HUDEP-2 (cell line): Measurements from ENCODE around the gene CDK15.

Experiments used
- DNase-seq, 76 experiments: peaks; one replicate each; lab custom pipeline; 2025; ENCODE audit not compliant: unreplicated experiment in 76 of 76; lab: John Stamatoyannopoulos, UW

Gene CDK15

GRCh38 chr2:201859949-201860348, 53.6 kb downstream of the CDK15 start:
- DNase-seq: no peak

DNA sequence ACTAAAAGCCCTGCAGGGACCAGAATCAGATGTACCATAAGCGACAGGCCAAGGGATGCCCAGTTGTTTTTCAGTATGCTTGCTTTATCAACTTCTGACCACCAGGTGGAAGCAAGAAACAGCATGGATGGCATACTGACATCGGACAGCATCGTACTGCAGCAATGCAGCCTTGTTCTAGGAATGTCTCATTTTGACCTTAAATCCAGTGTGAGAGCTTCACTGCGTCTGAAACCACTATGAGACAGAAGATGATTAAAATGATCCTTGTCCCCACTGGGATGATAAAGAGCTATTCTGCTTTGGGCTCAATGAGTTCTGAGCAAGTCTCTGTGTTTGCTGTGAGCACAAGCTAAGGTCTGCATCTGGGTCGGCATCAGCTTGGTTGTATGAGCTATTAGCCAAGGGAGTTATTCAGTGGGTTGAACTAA, 54.3 kb downstream of the CDK15 start:
- DNase-seq: peak in 44 of 76 experiments; percentile 0 to 60 (median 23)

DNA sequence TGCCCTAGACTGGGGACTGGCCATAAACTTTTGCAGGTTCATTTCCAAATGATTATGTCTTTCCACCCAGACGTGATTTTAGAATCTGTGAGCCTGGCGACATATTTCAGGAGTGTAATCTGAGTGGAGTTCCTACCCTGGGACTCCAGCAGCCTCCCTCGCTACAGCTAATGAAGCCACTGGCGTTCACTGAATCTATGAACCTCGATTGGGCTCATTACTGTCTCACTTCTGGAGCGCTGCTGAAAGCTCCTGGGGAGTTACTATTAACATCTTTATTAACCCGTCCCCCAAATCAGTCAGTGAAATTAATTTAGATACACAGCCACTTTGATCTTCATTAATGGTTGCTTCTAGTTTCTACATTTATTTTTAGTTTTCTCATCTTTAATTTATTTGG, 56.5 kb downstream of the CDK15 start:
- no peak for DNase-seq

DNA sequence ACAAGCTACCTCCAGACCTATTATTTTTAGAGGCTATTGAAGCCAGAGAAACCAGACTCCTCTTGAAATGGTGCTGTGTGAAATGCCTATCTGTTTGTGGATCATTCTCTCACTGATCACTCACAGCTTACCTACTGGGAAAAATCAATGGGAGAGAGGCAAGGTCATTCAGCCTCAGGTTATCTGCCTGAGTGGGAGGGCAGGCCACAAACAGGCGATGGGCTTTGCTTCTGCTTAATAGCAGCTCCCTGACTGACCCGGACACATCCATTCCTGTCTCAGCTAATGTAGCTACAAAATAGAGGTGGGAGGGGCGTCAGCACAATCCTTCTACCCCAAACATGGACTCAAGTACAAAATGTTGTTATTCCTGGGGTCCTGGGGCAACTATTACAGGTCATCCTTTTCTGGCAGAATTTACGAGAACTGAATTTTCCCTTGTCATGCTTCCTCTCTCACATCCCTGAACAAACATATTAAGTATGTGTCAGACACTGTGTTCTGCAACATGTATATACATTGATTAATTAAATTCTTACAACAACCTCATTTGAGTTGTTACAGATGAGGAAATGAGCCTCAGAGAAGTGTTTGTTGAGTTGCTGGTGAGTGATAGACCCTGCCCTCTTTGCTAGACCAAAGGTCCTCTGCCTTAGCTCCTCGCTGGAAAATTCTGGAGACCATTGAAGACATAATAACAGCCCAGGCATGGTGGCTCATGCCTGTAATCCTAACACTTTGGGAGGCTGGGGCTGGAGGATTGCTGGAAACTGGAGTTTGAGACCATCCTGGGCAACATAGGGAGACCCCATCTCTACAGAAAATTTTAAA, 60.5 kb downstream of the CDK15 start:
- DNase-seq: no peak

GRCh38 chr2:201871471-201871870, 65.1 kb downstream of the CDK15 start:
- DNase-seq: no peak

DNA sequence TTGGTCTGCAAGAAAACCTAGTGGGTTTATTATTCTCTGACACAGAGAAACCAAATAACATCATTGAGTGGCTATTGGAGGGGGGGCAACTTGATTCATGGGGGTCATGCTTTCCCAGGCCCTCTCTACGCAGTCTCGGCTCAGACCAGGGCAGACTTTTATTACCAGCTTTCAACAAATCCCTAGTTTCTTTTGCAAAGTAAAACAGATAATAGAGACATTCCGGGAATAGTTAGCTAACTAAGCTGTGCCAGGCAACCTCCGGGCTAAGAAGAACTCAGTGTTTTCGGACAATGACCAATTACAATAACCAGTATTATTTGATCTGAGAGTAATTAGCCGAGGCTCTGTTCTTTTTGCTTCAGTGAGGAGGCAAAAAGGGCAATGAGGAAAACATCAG, 66.3 kb downstream of the CDK15 start:
- no peak for DNase-seq

DNA sequence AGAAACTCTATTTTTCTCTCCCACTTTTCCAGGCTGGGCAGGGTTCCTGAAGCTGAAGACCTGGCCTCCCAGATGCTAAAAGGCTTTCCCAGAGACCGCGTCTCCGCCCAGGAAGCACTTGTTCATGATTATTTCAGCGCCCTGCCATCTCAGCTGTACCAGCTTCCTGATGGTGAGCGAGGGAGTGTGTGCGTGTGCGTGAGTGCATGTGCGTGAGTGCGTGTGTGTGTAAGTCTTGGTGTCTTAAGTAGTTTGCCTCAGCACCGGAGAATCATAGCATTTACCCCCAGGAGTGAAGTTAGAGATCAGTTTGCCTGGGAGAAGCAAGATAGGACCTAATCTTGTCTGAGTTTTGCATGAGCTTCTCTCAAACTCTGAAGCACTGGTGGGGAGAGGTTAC, 73.7 kb downstream of the CDK15 start:
- no peak for DNase-seq

DNA sequence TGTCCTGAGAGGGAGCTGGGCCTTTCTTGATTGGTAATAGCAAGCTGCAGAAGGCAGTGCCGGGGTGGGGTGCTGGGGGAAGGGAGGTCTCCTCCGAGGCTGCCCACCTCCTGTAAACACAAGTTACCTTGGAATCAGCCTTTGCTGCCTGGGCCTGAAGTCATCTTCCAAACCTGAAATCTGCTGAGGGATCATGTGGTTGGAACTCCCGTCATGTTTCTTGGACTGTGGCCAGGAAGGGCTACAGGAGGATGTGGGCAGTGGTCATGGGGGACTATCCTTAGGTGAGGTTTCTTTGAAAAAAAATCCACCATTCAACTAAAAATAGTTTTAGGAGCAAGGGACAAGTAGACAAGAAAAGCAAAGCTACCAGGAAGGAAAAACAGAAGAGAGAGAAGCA, 74.2 kb downstream of the CDK15 start:
- peak in 1 of 76 experiments; percentile 4 for DNase-seq

DNA sequence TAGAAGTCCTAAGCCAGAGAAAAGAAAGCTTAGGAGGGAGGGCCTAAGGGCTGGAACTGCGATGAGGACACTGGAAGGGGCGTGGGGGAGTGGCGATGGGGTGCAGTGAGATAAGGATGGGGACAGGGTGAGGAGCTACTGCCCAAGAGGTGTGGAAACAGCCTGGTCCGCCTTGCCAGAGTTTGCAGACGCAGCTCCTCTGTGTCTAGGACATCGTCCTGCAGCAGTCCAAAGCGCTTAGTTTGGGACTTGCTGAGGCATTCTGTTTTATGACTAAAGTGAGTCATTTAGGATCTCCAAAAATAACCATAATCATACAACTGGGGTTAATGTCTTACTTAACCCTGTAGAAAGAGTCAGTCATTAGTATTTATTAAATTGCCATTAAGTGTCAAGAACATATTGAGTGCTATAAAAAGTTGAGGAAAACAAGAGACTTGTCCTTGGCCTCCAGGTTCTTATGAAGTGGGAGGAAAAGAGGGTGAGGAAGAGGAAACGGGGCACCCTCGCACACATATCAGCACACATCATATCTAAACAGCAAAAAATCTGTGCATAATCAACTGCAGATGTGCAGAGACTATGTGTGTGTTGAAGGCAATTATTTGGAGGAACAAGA, 74.8 kb downstream of the CDK15 start:
- DNase-seq: peak in 13 of 76 experiments; percentile 3 to 24 (median 7)

GRCh38 chr2:201881741-201882140, 75.4 kb downstream of the CDK15 start:
- DNase-seq: no peak

GRCh38 chr2:201882353-201883090, 76.2 kb downstream of the CDK15 start:
- DNase-seq: no peak

DNA sequence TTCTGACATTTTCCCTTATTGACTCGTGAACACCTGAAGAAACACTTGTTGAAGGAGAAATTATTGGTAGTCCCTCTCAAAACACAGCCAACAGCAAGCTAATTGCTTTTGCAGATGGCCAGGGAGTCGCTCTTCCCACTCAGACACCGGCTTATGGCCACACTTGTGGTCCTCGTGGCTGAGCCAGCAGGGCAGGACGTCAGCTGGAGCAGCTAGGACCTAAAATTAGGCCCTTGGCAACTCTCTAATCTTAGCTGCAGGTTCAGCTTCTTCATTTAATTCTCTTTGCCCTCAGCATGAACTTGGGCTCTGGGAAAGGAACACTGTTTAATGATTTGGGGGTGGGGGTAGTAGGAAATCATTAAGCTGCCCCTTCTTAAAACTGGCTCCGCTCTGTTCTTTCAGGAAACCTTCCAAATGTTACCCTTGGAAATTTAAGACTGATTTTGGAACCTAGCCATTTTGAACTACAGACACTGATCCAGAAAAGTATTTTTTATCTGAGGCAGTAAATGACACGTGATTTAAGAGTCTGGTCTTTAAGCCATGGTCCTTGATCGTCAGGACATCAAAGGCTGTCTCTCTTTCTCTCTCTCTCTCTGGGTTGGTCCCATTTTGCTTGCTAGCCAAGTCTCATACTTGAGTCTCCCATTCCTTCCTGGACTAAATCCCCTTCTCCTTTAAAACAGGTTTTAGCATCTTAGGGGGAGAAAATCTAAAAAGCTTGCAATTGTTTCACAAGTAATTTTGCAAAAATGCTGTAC, 77.5 kb downstream of the CDK15 start:
- DNase-seq: no peak

DNA sequence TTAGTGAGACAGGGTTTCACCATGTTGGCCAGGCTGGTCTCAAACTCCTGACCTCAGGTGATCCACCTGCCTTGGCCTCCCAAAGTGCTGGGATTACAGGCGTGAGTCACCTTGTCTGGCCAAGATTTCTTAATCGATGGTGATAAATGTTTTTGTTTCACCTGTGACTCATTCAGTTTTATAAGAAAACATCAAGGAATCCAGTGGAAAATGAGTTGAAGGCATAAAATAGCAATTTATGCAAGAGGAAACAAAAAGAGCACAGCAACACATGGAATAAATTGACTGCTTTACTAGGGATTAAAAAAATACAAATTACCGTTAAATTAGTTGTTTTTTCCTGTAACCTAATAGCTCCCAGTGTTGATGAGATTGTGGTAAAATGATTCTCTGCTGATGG, 80.2 kb downstream of the CDK15 start:
- no peak for DNase-seq

DNA sequence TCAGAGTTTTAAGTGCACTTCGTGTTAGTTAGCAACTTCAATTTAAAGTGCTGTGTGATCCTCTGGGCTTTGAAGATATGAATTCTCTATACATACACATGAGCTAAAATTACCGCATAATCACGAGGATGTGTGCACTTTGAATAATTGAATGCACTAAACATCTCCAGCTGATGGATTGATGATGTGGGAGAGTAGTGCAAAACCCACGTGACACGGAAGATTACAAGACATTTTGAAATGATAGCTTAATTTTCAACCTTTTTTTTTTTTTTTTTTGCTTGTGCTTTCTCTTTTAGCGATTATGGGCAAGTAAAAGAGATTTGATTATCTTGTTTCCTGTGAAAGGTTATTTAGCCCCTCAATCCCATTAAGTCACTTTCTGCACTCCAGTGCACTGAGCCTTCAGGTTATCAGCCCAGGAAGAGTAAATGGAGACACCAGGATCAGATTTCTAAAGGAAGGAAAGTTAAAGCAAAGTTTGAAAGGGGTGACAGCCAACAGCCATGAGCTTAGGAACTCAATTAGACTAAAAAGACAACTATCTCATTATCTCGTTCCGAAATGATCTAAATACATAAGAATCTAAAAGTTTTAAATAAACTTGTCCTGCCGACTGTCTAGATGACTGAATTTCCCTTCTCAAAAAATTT, 81.6 kb downstream of the CDK15 start:
- DNase-seq: no peak

DNA sequence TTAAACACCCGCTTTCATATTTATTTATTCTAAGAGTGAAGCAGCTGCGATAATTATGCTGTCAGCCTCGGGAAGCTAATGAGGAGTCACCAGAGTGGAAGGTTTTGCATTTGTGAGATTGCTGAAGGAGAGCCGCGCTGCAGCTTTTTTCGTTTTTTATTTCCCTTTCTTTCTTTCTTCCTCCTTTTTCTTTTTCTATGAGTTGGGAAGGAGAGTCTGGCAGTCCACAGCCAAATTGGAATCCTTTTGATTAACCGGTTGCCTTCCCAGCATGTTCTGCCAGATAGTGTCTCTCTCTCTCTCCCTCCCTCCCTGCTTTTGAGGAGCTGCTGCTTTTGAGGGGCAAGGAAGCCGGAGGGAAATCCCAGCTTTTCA, 82.1 kb downstream of the CDK15 start:
- no peak for DNase-seq

DNA sequence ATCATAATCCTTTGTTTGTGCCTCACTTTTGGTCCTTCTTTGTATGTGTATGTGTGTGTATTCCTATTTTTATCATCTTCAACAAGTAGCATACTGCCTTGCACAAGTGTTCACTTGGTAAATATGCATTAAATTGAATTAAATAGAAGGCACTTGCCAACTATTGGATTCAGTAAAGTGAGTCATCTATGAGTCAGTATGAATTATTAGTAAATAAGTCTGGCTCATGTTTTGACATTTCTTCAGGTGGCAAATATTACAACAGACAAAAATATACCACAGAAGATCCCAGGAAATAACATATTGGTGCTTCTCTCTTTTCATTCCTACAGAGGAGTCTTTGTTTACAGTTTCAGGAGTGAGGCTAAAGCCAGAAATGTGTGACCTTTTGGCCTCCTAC, 84.1 kb downstream of the CDK15 start:
- DNase-seq: no peak

- DNase-seq: peak in 21 of 76 experiments; percentile 3 to 58 (median 21)
These were observed 85.3 kb downstream of the CDK15 start for GRCh38 chr2:201891676-201892075.

DNA sequence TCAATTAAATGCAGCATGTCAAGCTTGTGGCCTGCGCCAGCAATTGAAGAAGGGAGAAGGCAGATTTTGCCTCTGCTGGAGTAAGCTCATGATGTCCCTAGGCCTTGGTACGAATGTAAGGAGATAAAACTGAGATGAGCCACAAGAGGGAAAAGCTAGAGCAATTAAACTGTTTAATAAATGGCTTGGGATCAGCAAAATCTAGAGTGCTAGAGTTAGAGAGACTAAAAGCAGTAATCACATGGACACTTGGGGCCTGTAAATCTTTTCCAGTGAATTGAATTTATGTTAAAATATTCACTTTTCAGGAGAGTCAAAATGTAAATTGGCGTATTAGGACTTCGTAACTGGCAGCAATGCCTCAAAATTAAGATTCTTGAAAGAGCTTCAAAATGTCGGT, 86.2 kb downstream of the CDK15 start:
- DNase-seq: no peak

GRCh38 chr2:201900362-201900761, 94.0 kb downstream of the CDK15 start:
- DNase-seq: no peak

DNA sequence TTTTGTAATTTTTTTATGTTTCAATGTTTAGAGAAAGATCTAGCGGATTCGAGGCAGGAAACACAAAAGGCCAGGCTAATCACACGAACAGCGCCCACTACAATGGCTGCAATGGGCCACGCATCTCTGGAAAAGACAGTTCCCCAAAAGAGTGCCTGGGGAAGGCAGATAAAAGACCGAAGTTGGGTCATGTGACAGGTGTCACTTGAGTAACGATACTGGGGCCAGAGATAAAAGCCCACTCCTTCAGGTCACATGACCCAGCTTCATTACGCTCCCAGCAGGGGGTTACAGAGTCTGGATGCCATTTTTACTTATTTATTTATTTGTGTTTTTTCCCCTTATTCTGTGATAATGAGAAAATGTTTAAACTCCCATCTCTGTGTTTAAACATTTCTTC, 95.4 kb downstream of the CDK15 start:
- DNase-seq: peak in 73 of 76 experiments; percentile 8 to 91 (median 67)
